Neuronal stem cell (in vitro differentiated cells): ENCODE data around the gene VDAC2. TPM values are rescaled to one million over a fixed set of nuclear protein-coding genes. Genes with fewer than 3 reads are reported as not detected.

Source experiments
- DNase-seq: peaks from one replicate; pipeline ENCODE4 v3.0.0-alpha.2; 2013; ENCODE audit warnings: low spot score
- H2AFZ ChIP-seq: one replicate; pipeline ENCODE4 v1.6.1; 2013; ENCODE audit warnings: mild to moderate bottlenecking, low read length, inconsistent platforms
- H2AK5ac ChIP-seq: 2 replicates; pipeline ENCODE4 v1.6.1; 2013; ENCODE audit warnings: low read depth, mild to moderate bottlenecking, inconsistent platforms, low read length, moderate library complexity, mixed read lengths
- H2BK120ac ChIP-seq: 2 replicates; pipeline ENCODE4 v1.6.1; 2013; ENCODE audit warnings: low read depth, mild to moderate bottlenecking, inconsistent platforms, low read length, moderate library complexity, mixed read lengths
- H2BK12ac ChIP-seq: one replicate; pipeline ENCODE4 v1.6.1; 2013; ENCODE audit warnings: low read length, inconsistent platforms
- H2BK15ac ChIP-seq: 2 replicates; pipeline ENCODE4 v1.6.1; 2013; ENCODE audit warnings: mild to moderate bottlenecking, low read length, inconsistent platforms, mixed read lengths
- H2BK5ac ChIP-seq: one replicate; pipeline ENCODE4 v1.6.1; 2013; ENCODE audit warnings: inconsistent platforms, mild to moderate bottlenecking, low read length, moderate library complexity
- H3K14ac ChIP-seq: one replicate; pipeline ENCODE4 v1.6.1; 2013; ENCODE audit warnings: low read length, inconsistent platforms
- H3K18ac ChIP-seq: 2 replicates; pipeline ENCODE4 v1.6.1; 2013; ENCODE audit warnings: low read length, inconsistent platforms
- H3K23ac ChIP-seq: 2 replicates; pipeline ENCODE4 v1.6.1; 2013; ENCODE audit warnings: low read depth, mild to moderate bottlenecking, mixed read lengths, low read length, inconsistent platforms; ENCODE audit not compliant: poor library complexity
- H3K27ac ChIP-seq: replicated peaks from 3 replicates; pipeline ENCODE4 v1.5.1; 2013; ENCODE audit warnings: low read length, inconsistent platforms
- H3K27me3 ChIP-seq, 3 experiments: 2 replicates each; pipeline ENCODE4 v1.6.1; 2013; ENCODE audit warnings: low read length in 3 of 3, mild to moderate bottlenecking in 2 of 3, inconsistent platforms in 1 of 3, low read depth in 1 of 3, mixed read lengths in 1 of 3, moderate library complexity in 1 of 3; ENCODE audit not compliant: control insufficient read depth in 3 of 3, insufficient read depth in 3 of 3
- H3K36me3 ChIP-seq, 2 donors: replicated peaks in 1 of 2; 2 replicates each; pipeline ENCODE4 v1.6.1; 2013; ENCODE audit warnings: low read length in 2 of 2; ENCODE audit not compliant: control insufficient read depth in 2 of 2, insufficient read depth in 2 of 2
- H3K4ac ChIP-seq: 2 replicates; pipeline ENCODE4 v1.6.1; 2013; ENCODE audit warnings: inconsistent platforms, mild to moderate bottlenecking, low read length, moderate library complexity
- H3K4me1 ChIP-seq, 2 donors: 1 replicate in 1 of 2; 2 replicates in 1 of 2; pipeline ENCODE4 v1.6.1; 2013; ENCODE audit warnings: low read length in 2 of 2, low read depth in 1 of 2; ENCODE audit not compliant: control insufficient read depth in 2 of 2, insufficient read depth in 1 of 2
- H3K4me2 ChIP-seq: one replicate; pipeline ENCODE4 v1.6.1; 2013; ENCODE audit warnings: mild to moderate bottlenecking, low read length, inconsistent platforms; ENCODE audit not compliant: insufficient read depth, poor library complexity, severe bottlenecking
- H3K4me3 ChIP-seq, 2 donors: 2 replicates each; pipeline ENCODE4 v1.5.1; 2013; ENCODE audit warnings: low read length in 2 of 2, mild to moderate bottlenecking in 2 of 2, inconsistent platforms in 1 of 2, moderate library complexity in 1 of 2
- H3K79me1 ChIP-seq: one replicate; pipeline ENCODE4 v1.6.1; 2013; ENCODE audit warnings: low read depth, mild to moderate bottlenecking, inconsistent platforms, low read length, moderate library complexity
- H3K9ac ChIP-seq: one replicate; pipeline ENCODE4 v1.6.1; 2013; ENCODE audit warnings: mild to moderate bottlenecking, low read depth, low read length, inconsistent platforms; ENCODE audit not compliant: poor library complexity
- H3K9me3 ChIP-seq, 2 donors: replicated peaks in 1 of 2; 2 replicates each; pipeline versions ENCODE3 to v1.6.1; 2013; ENCODE audit warnings: low read length in 2 of 2, mild to moderate bottlenecking in 2 of 2, inconsistent platforms in 1 of 2, low read depth in 1 of 2, mixed read lengths in 1 of 2, moderate library complexity in 1 of 2; ENCODE audit not compliant: control insufficient read depth in 2 of 2, insufficient read depth in 1 of 2
- H4K8ac ChIP-seq: one replicate; pipeline ENCODE4 v1.6.1; 2013; ENCODE audit warnings: low read depth, mild to moderate bottlenecking, inconsistent platforms, low read length, moderate library complexity
- H4K91ac ChIP-seq: one replicate; pipeline ENCODE4 v1.6.1; 2013; ENCODE audit warnings: low read length, low read depth, mild to moderate bottlenecking, inconsistent platforms; ENCODE audit not compliant: poor library complexity
- WGBS, 2 donors: extraction: QIAGEN DNeasy Blood & Tissue Kit; methylation state at CpG; one replicate each; pipeline ENCODE4 v1.1.7; 2013; ENCODE audit warnings: missing lambda C conversion rate in 2 of 2, mixed read lengths in 1 of 2; ENCODE audit not compliant: insufficient read length in 2 of 2, insufficient replicate concordance in 1 of 2; ENCODE audit errors: extremely low coverage in 2 of 2; 5-methylcytosine and 5-hydroxymethylcytosine counted together
- small RNA-seq: library from polyadenylated mRNA; stranded (forward); fragments of <200 nt; extraction: miRNeasy Mini kit (QIAGEN cat#:217004); gene quantifications from one replicate; pipeline ENCODE3, GENCODE V24; 2013; ENCODE audit not compliant: insufficient read depth

The VDAC2 gene

GRCh38 chr10:75280236-75280635, 69.6 kb downstream of the VDAC2 start:
- H3K27me3 ChIP-seq = peaks cover 0 to 11% (median 0%) of the 10 kb centered on the region in 3 experiments
- no peak overlapping the region for H2AK5ac ChIP-seq
- no peak overlapping the region for H3K4me2 ChIP-seq
- H3K36me3 ChIP-seq = no peaks in the 10 kb centered on the region
- WGBS, 2 donors = no CpG with 5 or more reads among the region's 2 CpGs
- H3K23ac ChIP-seq = no peak overlapping the region
- H2BK5ac ChIP-seq = no peak overlapping the region
- no peak overlapping the region for H3K18ac ChIP-seq
- H3K14ac ChIP-seq = no peak overlapping the region
- H2AFZ ChIP-seq = no peak overlapping the region
- DNase-seq = no peak
- H3K79me1 ChIP-seq = no peaks in the 10 kb centered on the region
- no peak overlapping the region for H4K91ac ChIP-seq
- no peak overlapping the region for H2BK15ac ChIP-seq
- no peak overlapping the region for H2BK12ac ChIP-seq
- no peak overlapping the region for H3K9ac ChIP-seq
- H3K27ac ChIP-seq = no peak overlapping the region
- H3K4me3 ChIP-seq = no peak overlapping the region
- H2BK120ac ChIP-seq = no peak overlapping the region
- no peak overlapping the region for H4K8ac ChIP-seq
- H3K4ac ChIP-seq = no peak overlapping the region
- peaks cover 8 to 12% of the 10 kb centered on the region in 2 donors for H3K4me1 ChIP-seq
- H3K9me3 ChIP-seq = no peaks in the 10 kb centered on the region

Small RNA genes within 50 kb of the gene (small RNA-seq; reads per million reads assigned to genes)
- not detected for gene HMGA1P5
- not detected for gene RPL39P25
